A673 (cell line): ENCODE data around the gene USP32.
"Not testable (repeated sequence)": the region's sequence is repeated elsewhere in the genome, so short reads cannot be mapped to it uniquely, and the experiment has no call there.

ENCODE experiments used
- EZH2 ChIP-seq: fragments of 200-600 bp; sonication (generic); IDR thresholded peaks from 2 replicates; pipeline ENCODE4 v1.6.1; 2017; ENCODE audit warnings: borderline replicate concordance, low read depth, mild to moderate bottlenecking, mixed read lengths, antibody characterized with exemption, low read length; ENCODE audit not compliant: poor library complexity, severe bottlenecking
- TF ChIP-seq, protein P1 (sequence below): fragments of 300-800, 200-600 bp; sonication (generic); conservative IDR thresholded peaks from 2 replicates; pipeline ENCODE4 v1.5.1; 2017; ENCODE audit warnings: low read depth, mild to moderate bottlenecking, antibody characterized with exemption, low read length, moderate library complexity, mixed read lengths

GRCh38 chr17:60208302-60208701 is 183.6 kb downstream of the USP32 start:
- not testable (repeated sequence) for TF ChIP-seq EZH2
- TF ChIP-seq, protein P1, sequence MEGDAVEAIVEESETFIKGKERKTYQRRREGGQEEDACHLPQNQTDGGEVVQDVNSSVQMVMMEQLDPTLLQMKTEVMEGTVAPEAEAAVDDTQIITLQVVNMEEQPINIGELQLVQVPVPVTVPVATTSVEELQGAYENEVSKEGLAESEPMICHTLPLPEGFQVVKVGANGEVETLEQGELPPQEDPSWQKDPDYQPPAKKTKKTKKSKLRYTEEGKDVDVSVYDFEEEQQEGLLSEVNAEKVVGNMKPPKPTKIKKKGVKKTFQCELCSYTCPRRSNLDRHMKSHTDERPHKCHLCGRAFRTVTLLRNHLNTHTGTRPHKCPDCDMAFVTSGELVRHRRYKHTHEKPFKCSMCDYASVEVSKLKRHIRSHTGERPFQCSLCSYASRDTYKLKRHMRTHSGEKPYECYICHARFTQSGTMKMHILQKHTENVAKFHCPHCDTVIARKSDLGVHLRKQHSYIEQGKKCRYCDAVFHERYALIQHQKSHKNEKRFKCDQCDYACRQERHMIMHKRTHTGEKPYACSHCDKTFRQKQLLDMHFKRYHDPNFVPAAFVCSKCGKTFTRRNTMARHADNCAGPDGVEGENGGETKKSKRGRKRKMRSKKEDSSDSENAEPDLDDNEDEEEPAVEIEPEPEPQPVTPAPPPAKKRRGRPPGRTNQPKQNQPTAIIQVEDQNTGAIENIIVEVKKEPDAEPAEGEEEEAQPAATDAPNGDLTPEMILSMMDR: not testable (repeated sequence)
